Stimulated activated naive CD8-positive, alpha-beta T cell treated with anti-CD3 and anti-CD28 coated beads, Interleukin-15, amount 100 ng/mL, for 72 hours (primary cell): ENCODE results near the gene DIAPH2.
"Not testable (repeated sequence)": the region's sequence is repeated elsewhere in the genome, so short reads cannot be mapped to it uniquely, and the experiment has no call there.

ENCODE experiments used
- ATAC-seq: fragments of 150-1000 bp; cut with Tn5 transposase; 2 replicates; pipeline ENCODE4 v1.10.0; 2021; ENCODE audit warnings: mild to moderate bottlenecking, moderate library complexity
- DNase-seq, 2 donors: peaks; one replicate each; pipeline ENCODE4 v3.0.0; 2021 to 2022
- H3K27ac Mint-ChIP-seq, 2 donors: one replicate each; pipeline ENCODE4 v1.8.0; 2022; ENCODE audit warnings: mild to moderate bottlenecking in 2 of 2, mixed read lengths in 2 of 2, moderate library complexity in 2 of 2
- H3K27me3 Mint-ChIP-seq: one replicate; pipeline ENCODE4 v1.8.0; 2022; ENCODE audit warnings: mixed read lengths
- H3K4me1 Mint-ChIP-seq: one replicate; pipeline ENCODE4 v1.8.0; 2022; ENCODE audit warnings: mild to moderate bottlenecking, mixed read lengths
- H3K4me3 Mint-ChIP-seq, 2 donors: one replicate each; pipeline ENCODE4 v1.8.0; 2022; ENCODE audit warnings: mild to moderate bottlenecking in 2 of 2, mixed read lengths in 2 of 2, moderate library complexity in 1 of 2
- H3K9me3 Mint-ChIP-seq, 2 donors: one replicate each; pipeline ENCODE4 v1.8.0; 2022; ENCODE audit warnings: mixed read lengths in 2 of 2

DIAPH2 gene

DNA sequence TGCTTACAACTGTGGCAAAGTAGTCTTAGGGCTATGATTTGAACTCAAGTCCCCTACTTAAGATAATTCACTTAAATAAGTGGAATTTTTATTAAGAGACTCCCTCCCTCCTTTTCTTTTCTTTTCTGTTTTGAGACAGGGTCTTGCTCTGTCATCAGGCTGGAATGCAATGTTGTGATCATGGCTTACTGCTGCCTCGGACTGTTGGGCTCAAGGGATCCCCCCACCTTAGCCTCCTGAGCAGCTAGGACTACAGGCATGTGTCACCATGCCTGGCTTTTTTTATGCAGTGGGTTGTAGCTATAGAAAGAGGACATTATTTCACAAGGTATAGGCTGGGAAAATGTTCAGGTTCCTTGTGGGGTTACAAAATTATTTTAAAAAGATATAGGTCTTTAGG is 19.2 kb downstream of the DIAPH2 start:
- Mint-ChIP-seq H3K4me3 (no peak overlapping the region), H3K27ac (no peak overlapping the region), H3K27me3 (no peaks in the 10 kb centered on the region)

DNA sequence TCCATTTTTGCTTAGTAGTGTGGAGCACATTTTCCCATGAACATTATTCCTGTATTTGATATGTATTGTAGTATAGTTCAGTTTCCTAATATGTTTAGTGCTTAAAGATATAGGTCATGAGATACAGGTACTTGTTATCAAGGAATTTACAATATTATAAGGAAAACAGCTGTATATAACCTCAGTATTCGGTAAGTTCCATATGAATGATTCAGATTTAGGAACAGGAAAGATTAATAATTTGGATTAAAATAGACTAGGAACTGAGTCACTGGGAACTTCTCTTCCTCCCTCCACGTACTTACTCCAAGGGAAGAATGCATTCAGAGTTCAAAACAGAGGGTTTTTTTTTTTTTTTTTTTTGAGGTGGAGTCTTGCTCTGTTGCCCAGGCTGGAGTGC is 20.0 kb downstream of the DIAPH2 start:
- no peak overlapping the region for H3K27ac Mint-ChIP-seq
- ATAC-seq = no peak
- no peaks in the 10 kb centered on the region for H3K4me1 Mint-ChIP-seq
- DNase-seq = no peak
- no peak overlapping the region for H3K4me3 Mint-ChIP-seq
- no peaks in the 10 kb centered on the region for H3K9me3 Mint-ChIP-seq
- no peaks in the 10 kb centered on the region for H3K27me3 Mint-ChIP-seq

More for the DNA sequence above, 19.2 kb downstream of the DIAPH2 start:
- no peak for ATAC-seq
- DNase-seq = no peak
- Mint-ChIP-seq H3K4me1 (no peaks in the 10 kb centered on the region), H3K9me3 (no peaks in the 10 kb centered on the region)

DNA sequence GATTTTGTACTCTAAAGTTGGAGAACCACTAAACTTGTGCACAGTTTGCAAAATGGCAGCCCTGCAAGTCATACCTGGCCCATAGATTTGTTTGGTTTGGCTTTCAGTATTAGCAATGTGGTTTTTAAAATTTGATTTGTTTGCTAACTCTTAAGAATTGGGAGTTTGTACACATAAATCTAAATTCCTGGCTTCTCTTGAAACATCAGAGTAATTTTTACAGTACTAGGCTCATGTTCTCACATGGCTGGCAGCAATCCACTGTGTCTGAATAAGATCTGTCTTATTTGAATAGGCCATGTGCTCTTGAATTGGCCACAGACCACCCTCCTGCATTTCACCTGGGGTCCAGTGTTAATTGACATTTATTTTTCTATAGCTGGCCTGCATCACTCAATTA is 21.3 kb downstream of the DIAPH2 start:
- DNase-seq = no peak
- H3K4me1 Mint-ChIP-seq = no peaks in the 10 kb centered on the region

DNA sequence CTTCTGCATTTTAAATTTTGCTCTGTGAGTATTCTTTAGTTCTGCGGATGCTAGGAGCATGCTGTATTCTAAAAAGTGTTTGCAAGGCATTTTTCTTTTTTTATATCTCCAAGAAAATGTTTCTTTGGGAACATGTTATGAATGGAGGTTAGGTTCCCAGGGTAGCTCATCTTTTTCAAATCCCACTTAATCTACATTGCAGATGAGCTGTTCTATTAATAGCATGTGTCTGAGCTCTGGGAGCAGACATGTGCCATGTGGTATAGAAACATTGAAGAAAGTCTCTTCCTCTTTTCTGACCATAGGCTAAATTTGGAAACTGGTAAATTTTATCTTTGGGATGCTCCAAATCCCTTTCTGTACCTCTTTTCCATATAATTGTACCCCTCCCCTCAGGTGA is 23.2 kb downstream of the DIAPH2 start:
- Mint-ChIP-seq H3K4me1 (no peaks in the 10 kb centered on the region), H3K27ac (no peak overlapping the region), H3K4me3 (no peak overlapping the region), H3K27me3 (no peaks in the 10 kb centered on the region), H3K9me3 (no peaks in the 10 kb centered on the region)
- DNase-seq = no peak
- no peak for ATAC-seq

More for the DNA sequence above, 21.3 kb downstream of the DIAPH2 start:
- no peak overlapping the region for H3K4me3 Mint-ChIP-seq
- H3K9me3 Mint-ChIP-seq = no peaks in the 10 kb centered on the region
- no peak for ATAC-seq
- H3K27me3 Mint-ChIP-seq = no peaks in the 10 kb centered on the region
- H3K27ac Mint-ChIP-seq = no peak overlapping the region

DNA sequence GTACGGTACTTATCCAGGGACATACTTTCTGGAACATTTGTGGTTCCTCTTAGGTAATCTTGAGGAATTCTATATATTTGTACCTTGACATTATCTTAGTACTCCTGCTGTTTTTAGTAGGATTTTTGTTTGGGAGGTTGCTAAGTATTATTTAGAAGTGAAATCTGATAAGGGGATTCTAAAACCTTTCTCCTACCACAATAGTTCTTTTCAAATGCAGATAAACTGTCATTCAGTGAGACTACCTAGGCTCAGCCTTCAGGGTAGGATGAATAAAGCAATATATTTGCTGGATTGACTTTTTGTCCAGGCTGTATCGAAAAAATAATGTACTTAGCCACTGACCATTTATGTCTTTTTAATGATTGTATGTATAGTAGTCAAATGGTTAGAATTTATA is 25.4 kb downstream of the DIAPH2 start:
- no peaks in the 10 kb centered on the region for H3K27me3 Mint-ChIP-seq
- ATAC-seq = no peak

DNA sequence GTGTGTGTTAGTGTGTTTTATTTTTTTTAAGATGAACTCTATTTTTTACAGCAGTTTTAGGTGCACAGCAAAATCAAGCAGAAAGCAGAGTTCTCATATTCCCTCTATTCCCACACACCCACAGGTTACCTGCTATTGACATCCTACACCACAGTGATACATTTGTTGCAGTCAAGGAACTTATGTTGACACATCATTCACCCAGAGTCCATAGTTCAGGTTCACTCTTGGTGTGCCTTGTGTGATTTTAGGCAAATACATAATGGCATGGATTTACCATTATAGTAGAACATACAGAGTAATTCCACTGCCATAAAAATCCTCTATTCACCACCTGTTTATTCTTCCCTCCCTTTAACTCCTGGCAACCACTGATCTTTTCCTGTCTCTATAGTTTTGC is 28.7 kb downstream of the DIAPH2 start:
- DNase-seq = no peak
- H3K4me3 Mint-ChIP-seq = no peak overlapping the region
- H3K27ac Mint-ChIP-seq = no peak overlapping the region
- no peaks in the 10 kb centered on the region for H3K9me3 Mint-ChIP-seq
- no peak for ATAC-seq
- no peaks in the 10 kb centered on the region for H3K4me1 Mint-ChIP-seq
- no peaks in the 10 kb centered on the region for H3K27me3 Mint-ChIP-seq

More for the DNA sequence above, 25.4 kb downstream of the DIAPH2 start:
- Mint-ChIP-seq H3K4me3 (no peak overlapping the region), H3K9me3 (no peaks in the 10 kb centered on the region), H3K4me1 (no peaks in the 10 kb centered on the region), H3K27ac (no peak overlapping the region)
- no peak for DNase-seq

DNA sequence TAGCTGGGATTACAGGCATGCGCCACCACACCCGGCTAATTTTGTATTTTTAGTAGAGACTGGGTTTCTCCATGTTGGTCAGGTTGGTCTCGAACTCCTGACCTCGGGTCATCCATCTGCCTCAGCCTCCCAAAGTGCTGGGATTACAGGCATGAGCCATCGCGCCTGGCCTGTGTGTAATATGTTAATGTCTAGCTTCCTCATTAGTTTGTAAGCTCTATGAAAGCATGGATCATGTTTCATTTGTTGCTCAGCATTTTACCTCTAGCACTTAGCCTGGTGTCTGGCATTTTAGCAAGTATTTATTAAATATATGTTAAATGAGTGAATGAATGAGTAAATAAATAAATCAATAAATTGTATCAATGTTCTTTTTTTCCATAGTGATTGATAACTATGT is 29.8 kb downstream of the DIAPH2 start:
- H3K4me1 Mint-ChIP-seq, ATAC-seq, H3K27ac Mint-ChIP-seq, H3K9me3 Mint-ChIP-seq, DNase-seq, H3K27me3 Mint-ChIP-seq, H3K4me3 Mint-ChIP-seq: not testable (repeated sequence)

DNA sequence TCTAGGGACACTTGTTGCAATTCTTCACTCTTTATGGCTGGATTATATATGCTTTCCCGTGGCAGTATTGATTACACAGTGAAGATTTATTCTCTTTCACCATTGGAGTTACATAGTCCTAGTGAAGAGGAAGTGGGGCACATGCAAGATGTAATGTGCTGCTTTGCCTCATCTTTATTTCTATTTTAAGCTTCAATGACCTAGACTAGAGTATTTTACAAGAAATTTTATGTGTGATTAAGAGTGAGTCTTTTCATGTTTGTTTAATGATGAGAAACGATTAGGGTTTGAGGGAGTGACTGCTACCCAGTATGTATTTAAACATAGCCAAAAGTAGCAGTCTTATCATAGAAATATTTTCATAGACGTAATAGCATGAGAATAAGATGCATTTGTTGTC is 30.8 kb downstream of the DIAPH2 start:
- Mint-ChIP-seq H3K4me3 (no peak overlapping the region), H3K4me1 (no peaks in the 10 kb centered on the region), H3K9me3 (no peaks in the 10 kb centered on the region), H3K27ac (no peak overlapping the region), H3K27me3 (no peaks in the 10 kb centered on the region)
- ATAC-seq (no peak), DNase-seq (no peak)

DNA sequence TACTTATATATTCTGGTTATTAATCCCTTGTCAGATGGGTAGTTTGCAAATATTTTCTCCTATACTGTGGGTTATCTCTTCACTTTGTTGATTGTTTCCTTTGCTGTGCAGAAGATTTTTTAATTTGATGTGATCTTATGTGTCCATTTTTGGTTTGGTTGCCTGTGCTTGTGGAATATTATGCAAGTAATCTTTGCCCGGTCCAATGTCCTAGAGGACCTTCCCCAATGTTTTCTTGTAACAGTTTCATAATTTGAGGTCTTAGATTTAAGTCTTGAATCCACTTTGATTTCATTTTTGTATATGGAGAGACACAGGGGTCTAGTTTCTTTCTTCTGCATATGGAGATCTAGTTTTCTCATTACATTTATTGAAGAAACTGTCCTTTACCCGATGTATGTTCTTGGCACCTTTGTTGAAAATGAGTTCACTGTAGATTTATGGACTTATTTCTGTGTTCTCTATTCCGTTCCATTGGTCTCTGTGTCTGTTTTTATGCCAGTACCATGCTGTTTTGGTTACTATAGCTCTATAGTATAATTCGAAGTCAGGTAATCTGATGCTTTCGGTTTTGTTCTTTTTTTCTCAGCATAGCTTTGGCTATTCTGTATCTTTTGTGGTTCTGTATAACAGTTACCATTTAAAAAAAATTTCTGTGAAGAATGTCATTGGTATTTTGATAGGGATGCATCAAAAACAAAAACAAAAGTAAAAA is 34.7 kb downstream of the DIAPH2 start:
- DNase-seq = no peak
- Mint-ChIP-seq H3K4me3 (no peak overlapping the region), H3K27me3 (no peaks in the 10 kb centered on the region), H3K9me3 (no peaks in the 10 kb centered on the region), H3K4me1 (no peaks in the 10 kb centered on the region), H3K27ac (no peak overlapping the region)
- no peak for ATAC-seq

DNA sequence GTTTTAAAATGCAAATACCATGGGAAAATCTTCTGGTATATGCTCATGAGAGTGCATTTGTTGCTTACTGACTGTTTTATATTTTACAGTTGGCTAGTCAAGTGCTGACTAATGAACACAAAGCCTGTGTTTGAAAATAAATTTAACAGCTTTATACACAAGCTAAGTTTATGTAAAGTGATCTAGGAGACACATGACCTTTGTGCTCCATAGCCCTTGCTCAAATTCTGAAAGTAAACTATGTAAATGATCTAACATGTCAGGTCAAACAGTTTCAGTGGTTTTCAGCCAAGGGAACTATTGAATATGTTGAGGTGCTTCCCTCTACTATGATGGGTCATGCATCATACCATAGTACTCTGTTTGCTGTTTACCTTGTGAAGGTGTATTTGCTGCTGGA is 36.7 kb downstream of the DIAPH2 start:
- ATAC-seq = peak; percentile 84
- no peaks in the 10 kb centered on the region for H3K27me3 Mint-ChIP-seq
- no peak overlapping the region for H3K27ac Mint-ChIP-seq

DNA sequence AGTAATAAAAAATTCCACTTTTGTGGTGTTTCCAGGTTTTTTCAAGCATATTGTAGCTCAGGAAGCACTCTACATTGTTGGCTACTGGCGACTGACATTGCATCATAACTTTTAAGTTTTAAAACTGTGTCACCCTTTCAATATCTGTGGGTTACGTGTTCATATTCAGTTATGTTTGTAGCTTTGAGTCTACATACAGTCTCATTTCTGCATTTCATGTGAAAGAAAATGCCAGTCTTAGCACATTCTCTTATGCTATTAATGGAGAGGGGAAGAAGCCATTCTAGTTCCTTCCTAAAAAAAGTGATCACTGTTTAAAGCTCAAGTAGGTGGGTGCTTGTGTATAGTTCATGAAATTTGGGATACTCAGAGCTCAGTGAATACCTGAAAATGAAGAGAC is 38.1 kb downstream of the DIAPH2 start:
- H3K27ac Mint-ChIP-seq = no peak overlapping the region
- H3K4me3 Mint-ChIP-seq = no peak overlapping the region
- no peaks in the 10 kb centered on the region for H3K9me3 Mint-ChIP-seq
- H3K4me1 Mint-ChIP-seq = peaks cover 8% of the 10 kb centered on the region
- no peak for DNase-seq
- ATAC-seq = no peak
- no peaks in the 10 kb centered on the region for H3K27me3 Mint-ChIP-seq

More for the DNA sequence above, 36.7 kb downstream of the DIAPH2 start:
- no peak overlapping the region for H3K4me3 Mint-ChIP-seq
- no peak for DNase-seq
- no peaks in the 10 kb centered on the region for H3K9me3 Mint-ChIP-seq
- no peaks in the 10 kb centered on the region for H3K4me1 Mint-ChIP-seq

DNA sequence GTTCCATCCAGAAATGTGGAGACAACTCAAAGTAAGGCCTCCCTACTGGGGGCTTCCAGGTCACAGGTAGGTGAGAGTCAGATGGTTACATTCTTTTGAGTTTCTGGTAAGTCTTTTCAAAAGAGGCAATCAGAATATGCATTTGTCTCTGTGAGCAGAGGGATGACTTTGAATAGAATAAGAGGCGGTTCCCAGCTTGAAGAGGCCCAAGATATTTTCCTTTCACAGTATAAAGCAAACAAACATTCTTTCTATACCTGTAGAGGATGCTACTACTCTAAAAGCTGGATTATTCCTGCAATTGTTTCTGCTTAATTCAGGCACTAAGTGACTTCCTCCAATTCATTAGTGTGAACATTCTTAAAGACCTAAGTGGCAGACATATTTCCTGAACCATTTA is 44.4 kb downstream of the DIAPH2 start:
- Mint-ChIP-seq H3K27me3 (no peaks in the 10 kb centered on the region), H3K4me1 (peaks cover 8% of the 10 kb centered on the region), H3K9me3 (no peaks in the 10 kb centered on the region), H3K4me3 (no peak overlapping the region), H3K27ac (no peak overlapping the region)
- no peak for ATAC-seq
- no peak for DNase-seq

DNA sequence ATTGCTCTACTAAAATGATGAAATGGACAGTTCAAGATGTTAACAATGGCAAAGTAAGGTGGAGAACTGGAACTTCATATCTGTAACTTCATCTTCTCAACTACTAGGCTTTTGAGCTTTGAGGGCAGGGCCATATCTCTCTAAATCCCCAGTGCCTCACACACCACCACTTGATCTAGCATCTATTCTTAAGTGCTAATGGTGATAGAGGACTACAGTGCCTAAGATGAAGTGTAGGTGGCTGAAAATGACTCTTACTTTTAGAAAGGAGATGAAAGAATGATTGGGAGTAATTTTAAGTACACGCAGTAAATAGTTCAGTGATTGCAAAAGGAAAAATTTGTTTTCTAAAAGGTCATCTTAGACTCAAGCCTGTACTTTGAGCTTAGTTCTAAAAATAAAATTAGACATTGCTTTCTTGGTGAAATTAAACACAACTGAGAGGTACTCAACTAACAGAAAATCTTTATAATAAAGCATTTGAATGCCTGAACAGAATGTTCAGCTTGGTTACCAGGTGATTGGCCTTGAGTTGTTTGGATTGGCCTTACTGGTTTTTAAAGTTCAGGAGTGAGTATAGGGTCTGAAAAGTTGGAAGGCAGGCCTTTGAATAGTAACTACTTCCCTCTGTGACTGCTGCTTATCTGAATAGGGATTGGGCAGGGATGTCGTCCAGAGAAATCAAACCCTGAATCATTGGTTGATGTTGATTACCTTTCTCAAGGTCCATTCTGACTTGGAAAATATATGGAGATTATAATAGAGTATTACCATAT is 45.4 kb downstream of the DIAPH2 start:
- no peaks in the 10 kb centered on the region for H3K9me3 Mint-ChIP-seq
- H3K4me3 Mint-ChIP-seq = no peak overlapping the region
- DNase-seq = no peak
- no peak for ATAC-seq
- H3K4me1 Mint-ChIP-seq = peaks cover 8% of the 10 kb centered on the region
- no peaks in the 10 kb centered on the region for H3K27me3 Mint-ChIP-seq
- H3K27ac Mint-ChIP-seq = no peak overlapping the region

DNA sequence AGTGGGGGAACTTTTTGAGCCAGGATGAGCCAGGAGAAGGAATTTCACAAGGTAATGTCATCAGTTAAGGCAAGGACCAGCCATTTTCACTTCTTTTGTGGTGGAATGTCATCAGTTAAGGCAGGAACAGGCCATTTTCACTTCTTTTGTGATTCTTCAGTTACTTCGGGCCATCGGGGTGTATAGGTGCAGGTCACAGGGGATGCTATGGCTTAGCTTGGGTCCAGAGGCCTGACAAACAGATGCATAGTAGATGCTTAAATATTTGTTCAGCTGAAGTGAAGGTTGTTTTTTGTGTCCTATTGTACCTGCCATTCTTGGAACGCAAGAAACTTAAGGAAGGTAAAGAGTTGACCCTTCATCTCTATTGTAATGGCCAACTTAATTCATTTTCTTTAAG is 46.4 kb downstream of the DIAPH2 start:
- ATAC-seq, H3K27me3 Mint-ChIP-seq, H3K4me1 Mint-ChIP-seq, H3K4me3 Mint-ChIP-seq, H3K9me3 Mint-ChIP-seq, DNase-seq: not testable (repeated sequence)
- peak overlapping the region in 1 of 2 donors; percentile 59 for H3K27ac Mint-ChIP-seq

DNA sequence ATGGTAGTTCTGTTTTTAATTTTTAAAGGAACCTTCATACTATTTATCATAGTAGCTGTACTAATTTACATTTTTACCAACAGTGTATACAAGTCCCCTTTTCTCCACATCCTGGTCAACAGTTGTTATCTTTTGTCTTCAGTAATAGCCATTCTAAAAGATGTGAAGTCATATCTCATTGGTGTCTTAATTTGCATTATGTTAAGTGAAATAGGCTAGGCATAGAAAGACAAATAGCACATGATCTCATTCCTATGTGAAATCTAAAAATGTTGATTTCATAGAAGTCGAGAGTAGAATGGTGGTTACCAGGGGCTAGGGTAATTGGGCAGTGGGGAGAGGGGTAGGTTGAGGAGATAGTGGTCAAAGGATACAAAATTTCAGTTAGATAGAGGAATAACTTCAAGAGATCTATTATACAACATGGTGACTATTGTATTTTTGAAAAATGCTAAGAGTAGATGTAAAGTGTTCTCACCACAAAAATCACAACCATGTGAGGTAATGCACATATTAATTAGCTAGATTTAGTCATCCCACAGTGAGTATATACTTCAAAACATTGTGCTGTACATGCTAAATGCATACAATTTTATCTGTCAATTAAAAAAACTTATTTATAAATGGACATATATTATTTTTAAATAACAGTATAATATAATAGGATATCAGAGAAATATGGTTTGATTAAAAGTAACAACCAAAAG is 58.9 kb downstream of the DIAPH2 start:
- H3K27ac Mint-ChIP-seq = no peak overlapping the region
- no peak for DNase-seq
- H3K4me1 Mint-ChIP-seq = no peaks in the 10 kb centered on the region
- H3K4me3 Mint-ChIP-seq = no peak overlapping the region
- no peak for ATAC-seq
- H3K27me3 Mint-ChIP-seq = no peaks in the 10 kb centered on the region
- H3K9me3 Mint-ChIP-seq = no peaks in the 10 kb centered on the region

DNA sequence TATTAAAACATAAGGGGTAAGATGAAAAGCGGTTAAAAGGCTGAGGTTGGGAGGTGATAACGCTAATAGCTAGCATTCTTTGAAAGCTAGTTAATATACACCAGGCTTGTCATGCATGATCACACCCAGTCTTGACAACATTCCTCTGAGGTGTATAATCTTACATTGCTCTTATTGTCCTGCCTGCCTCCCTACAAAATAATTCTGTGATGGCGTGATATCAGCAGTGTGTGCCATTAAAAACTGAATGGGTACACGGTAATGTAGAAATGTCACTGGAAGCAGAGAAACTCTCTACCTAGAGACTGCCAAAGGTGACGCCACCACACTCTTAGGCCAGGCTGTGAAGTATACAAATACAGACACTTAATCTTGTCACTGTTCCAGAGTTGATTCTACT is 68.1 kb downstream of the DIAPH2 start:
- Mint-ChIP-seq H3K27me3 (no peaks in the 10 kb centered on the region), H3K9me3 (no peaks in the 10 kb centered on the region), H3K4me1 (no peaks in the 10 kb centered on the region), H3K27ac (no peak overlapping the region), H3K4me3 (no peak overlapping the region)
- DNase-seq (no peak), ATAC-seq (no peak)
